Panc1 (cell line): Measurements from ENCODE around the gene NCOA5.

Source experiments
- POLR2AphosphoS5 ChIP-seq: IDR thresholded peaks from 2 replicates; pipeline ENCODE4 v1.6.1; 2012; ENCODE audit warnings: mild to moderate bottlenecking, low read depth, low read length, moderate library complexity
- SIN3A ChIP-seq: IDR thresholded peaks from 2 replicates; pipeline ENCODE4 v1.6.1; 2012; ENCODE audit warnings: low read depth, mild to moderate bottlenecking, low read length, moderate library complexity, borderline replicate concordance; ENCODE audit not compliant: insufficient read depth
- TCF7L2 ChIP-seq: IDR thresholded peaks from 2 replicates; pipeline ENCODE4 v1.6.1; 2011; ENCODE audit warnings: mild to moderate bottlenecking, low read depth, low read length, inconsistent platforms
- TF ChIP-seq, protein P1 (sequence below): fragments of 450-650 bp; IDR thresholded peaks from 2 replicates; pipeline ENCODE4 v1.5.1; 2017; ENCODE audit warnings: mild to moderate bottlenecking
- TF ChIP-seq, protein P2 (sequence below), 2 experiments: IDR thresholded peaks; 2 replicates each; pipeline ENCODE4 v1.6.1; 2011 to 2012; ENCODE audit warnings: low read depth in 2 of 2, control low read depth in 1 of 2, low read length in 1 of 2, mild to moderate bottlenecking in 1 of 2, moderate library complexity in 1 of 2; ENCODE audit not compliant: insufficient read depth in 1 of 2

DNA sequence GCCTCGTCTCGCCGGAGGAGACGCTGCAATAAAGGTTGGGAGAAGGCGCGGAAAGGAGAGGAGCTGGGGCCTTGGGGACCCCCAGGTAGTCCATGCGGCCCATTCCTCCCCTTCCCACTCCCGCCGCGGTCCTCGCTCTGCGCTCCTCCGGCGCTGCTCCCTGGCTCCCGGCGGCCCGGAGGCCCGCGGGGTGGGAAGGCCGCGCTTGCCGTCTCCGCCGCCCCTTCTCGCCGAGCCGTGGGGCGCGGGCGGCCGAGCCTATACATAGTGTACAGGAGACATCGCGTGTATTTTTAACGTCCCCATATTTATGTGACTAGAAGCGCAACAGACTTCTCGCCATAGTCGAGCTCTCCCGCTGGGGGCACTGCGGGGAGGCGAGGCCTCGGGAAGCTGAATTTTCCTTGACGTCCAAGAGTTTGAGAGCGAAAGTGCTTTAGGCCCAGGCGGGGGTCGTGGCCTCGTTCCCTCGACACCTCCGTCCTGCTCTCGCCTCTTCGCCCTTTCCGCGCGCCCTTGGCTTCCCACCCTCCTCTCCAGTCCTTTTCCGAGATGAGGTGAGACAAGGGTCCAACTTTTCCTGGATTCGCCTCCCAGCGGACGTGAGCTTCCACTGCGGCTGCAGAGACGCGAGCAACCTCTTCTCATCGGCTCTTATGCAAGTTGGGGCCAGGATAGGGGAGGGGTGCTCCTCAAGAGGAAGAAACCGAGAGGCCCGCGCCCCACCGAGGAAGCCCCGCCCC is 31.7 kb downstream of the NCOA5 start:
- TF ChIP-seq, protein P1, sequence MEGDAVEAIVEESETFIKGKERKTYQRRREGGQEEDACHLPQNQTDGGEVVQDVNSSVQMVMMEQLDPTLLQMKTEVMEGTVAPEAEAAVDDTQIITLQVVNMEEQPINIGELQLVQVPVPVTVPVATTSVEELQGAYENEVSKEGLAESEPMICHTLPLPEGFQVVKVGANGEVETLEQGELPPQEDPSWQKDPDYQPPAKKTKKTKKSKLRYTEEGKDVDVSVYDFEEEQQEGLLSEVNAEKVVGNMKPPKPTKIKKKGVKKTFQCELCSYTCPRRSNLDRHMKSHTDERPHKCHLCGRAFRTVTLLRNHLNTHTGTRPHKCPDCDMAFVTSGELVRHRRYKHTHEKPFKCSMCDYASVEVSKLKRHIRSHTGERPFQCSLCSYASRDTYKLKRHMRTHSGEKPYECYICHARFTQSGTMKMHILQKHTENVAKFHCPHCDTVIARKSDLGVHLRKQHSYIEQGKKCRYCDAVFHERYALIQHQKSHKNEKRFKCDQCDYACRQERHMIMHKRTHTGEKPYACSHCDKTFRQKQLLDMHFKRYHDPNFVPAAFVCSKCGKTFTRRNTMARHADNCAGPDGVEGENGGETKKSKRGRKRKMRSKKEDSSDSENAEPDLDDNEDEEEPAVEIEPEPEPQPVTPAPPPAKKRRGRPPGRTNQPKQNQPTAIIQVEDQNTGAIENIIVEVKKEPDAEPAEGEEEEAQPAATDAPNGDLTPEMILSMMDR: no peak
- TF ChIP-seq, protein P2, sequence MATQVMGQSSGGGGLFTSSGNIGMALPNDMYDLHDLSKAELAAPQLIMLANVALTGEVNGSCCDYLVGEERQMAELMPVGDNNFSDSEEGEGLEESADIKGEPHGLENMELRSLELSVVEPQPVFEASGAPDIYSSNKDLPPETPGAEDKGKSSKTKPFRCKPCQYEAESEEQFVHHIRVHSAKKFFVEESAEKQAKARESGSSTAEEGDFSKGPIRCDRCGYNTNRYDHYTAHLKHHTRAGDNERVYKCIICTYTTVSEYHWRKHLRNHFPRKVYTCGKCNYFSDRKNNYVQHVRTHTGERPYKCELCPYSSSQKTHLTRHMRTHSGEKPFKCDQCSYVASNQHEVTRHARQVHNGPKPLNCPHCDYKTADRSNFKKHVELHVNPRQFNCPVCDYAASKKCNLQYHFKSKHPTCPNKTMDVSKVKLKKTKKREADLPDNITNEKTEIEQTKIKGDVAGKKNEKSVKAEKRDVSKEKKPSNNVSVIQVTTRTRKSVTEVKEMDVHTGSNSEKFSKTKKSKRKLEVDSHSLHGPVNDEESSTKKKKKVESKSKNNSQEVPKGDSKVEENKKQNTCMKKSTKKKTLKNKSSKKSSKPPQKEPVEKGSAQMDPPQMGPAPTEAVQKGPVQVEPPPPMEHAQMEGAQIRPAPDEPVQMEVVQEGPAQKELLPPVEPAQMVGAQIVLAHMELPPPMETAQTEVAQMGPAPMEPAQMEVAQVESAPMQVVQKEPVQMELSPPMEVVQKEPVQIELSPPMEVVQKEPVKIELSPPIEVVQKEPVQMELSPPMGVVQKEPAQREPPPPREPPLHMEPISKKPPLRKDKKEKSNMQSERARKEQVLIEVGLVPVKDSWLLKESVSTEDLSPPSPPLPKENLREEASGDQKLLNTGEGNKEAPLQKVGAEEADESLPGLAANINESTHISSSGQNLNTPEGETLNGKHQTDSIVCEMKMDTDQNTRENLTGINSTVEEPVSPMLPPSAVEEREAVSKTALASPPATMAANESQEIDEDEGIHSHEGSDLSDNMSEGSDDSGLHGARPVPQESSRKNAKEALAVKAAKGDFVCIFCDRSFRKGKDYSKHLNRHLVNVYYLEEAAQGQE (IDR thresholded peaks at IDR 0.05; ENCODE audit: insufficient read depth in 1 of 2, low read depth in 2 of 2, low read length in 1 of 2): no peak
- no peak for TF ChIP-seq POLR2AphosphoS5
- TF ChIP-seq SIN3A: no peak
- TF ChIP-seq TCF7L2: no peak
